OCI-LY7 (cell line): ENCODE measurements around the gene KMT2A. TPM values are rescaled to one million over a fixed set of nuclear protein-coding genes. Genes with fewer than 3 reads are reported as not detected.

Source experiments
- BruUV-seq: library from RNA; stranded (reverse); fragments of 400-500 nt; replicated peaks from 2 replicates; lab custom pipeline; 2021; lab: Mats Ljungman, UMichigan
- CTCF ChIA-PET: fragments of 300-600 bp; sonication (Branson Sonifier 250); formaldehyde crosslinking; loops from one replicate; lab custom pipeline; 2022; ENCODE audit warnings: antibody characterized with exemption; ENCODE audit not compliant: unreplicated experiment; lab: Charles Lee
- POLR2A ChIA-PET: fragments of 300-600 bp; sonication (Branson Sonifier 250); formaldehyde crosslinking; loops from one replicate; lab custom pipeline; 2022; ENCODE audit warnings: antibody characterized with exemption; lab: Charles Lee
- DNase-seq: peaks from one replicate; pipeline ENCODE4 v3.0.0-alpha.2; 2015; ENCODE audit warnings: low spot score
- H2AFZ ChIP-seq: fragments of 200-600 bp; sonication (generic), shearing (Covaris generic); 2 replicates; pipeline ENCODE4 v1.6.1; 2014; ENCODE audit warnings: mild to moderate bottlenecking, antibody characterized with exemption, low read length, moderate library complexity
- H3K27ac ChIP-seq: fragments of 200-600 bp; sonication (generic); 2 replicates; pipeline ENCODE4 v1.5.1; 2014; ENCODE audit warnings: mixed run types, low read depth, mild to moderate bottlenecking, moderate library complexity, low read length, inconsistent platforms; ENCODE audit not compliant: poor library complexity, severe bottlenecking
- H3K36me3 ChIP-seq: fragments of 200-600 bp; sonication (generic); 2 replicates; pipeline ENCODE4 v1.6.1; 2014; ENCODE audit warnings: mild to moderate bottlenecking, antibody characterized with exemption, low read length, moderate library complexity, mixed read lengths; ENCODE audit not compliant: insufficient read depth
- H3K4me1 ChIP-seq: fragments of 200-600 bp; sonication (generic); 2 replicates; pipeline ENCODE4 v1.5.1; 2014; ENCODE audit warnings: mild to moderate bottlenecking, low read length; ENCODE audit not compliant: insufficient read depth, poor library complexity, severe bottlenecking
- H3K4me2 ChIP-seq: fragments of 200-600 bp; sonication (generic); 2 replicates; pipeline ENCODE4 v1.6.1; 2014; ENCODE audit warnings: mild to moderate bottlenecking, low read length
- H3K4me3 ChIP-seq: fragments of 200-600 bp; sonication (generic); 2 replicates; pipeline ENCODE4 v1.5.1; 2014; ENCODE audit warnings: mild to moderate bottlenecking, low read depth, low read length; ENCODE audit not compliant: poor library complexity, severe bottlenecking
- H3K79me2 ChIP-seq: fragments of 200-600 bp; sonication (generic); 2 replicates; pipeline ENCODE4 v1.6.1; 2016; ENCODE audit warnings: low read depth, mild to moderate bottlenecking, low read length, moderate library complexity, mixed read lengths; ENCODE audit not compliant: insufficient read depth
- H3K9me2 ChIP-seq: fragments of 200-600 bp; sonication (generic); 2 replicates; pipeline ENCODE4 v1.6.1; 2016; ENCODE audit warnings: mild to moderate bottlenecking, low read length, mixed read lengths; ENCODE audit not compliant: insufficient read depth
- H3K9me3 ChIP-seq: fragments of 200-600 bp; sonication (generic); 2 replicates; pipeline ENCODE4 v1.6.1; 2014; ENCODE audit warnings: mild to moderate bottlenecking, mixed run types, low read length, mixed read lengths
- H4K20me1 ChIP-seq: fragments of 200-600 bp; sonication (generic); 2 replicates; pipeline ENCODE4 v1.6.1; 2014; ENCODE audit warnings: mild to moderate bottlenecking, antibody characterized with exemption, low read length, moderate library complexity, mixed read lengths; ENCODE audit not compliant: insufficient read depth
- CTCF ChIP-seq: fragments of 200-600 bp; sonication (generic); conservative IDR thresholded peaks from 2 replicates; pipeline ENCODE4 v1.5.1; 2014; ENCODE audit warnings: mild to moderate bottlenecking, antibody characterized with exemption, low read length, moderate library complexity, mixed read lengths
- EZH2phosphoT487 ChIP-seq: fragments of 200-600 bp; sonication (generic); IDR thresholded peaks from 2 replicates; pipeline ENCODE4 v1.6.1; 2018; ENCODE audit warnings: low read depth, borderline replicate concordance, mild to moderate bottlenecking, mixed run types, antibody characterized with exemption, low read length, moderate library complexity, mixed read lengths
- intact Hi-C: fragments of 100-400 bp; cut with micrococcal nuclease; formaldehyde crosslinking; loops from one replicate; pipeline ENCODE4 v1.10.0; 2022; ENCODE audit not compliant: unreplicated experiment
- total RNA-seq, 2 experiments: library from RNA; depleted of rRNA in 1 of 2; stranded (reverse); fragments of >200 nt in 1 of 2; shearing (Covaris generic) in 1 of 2; gene quantifications; 2 replicates each; pipeline ENCODE4 v1.2.3, GENCODE V29; 2014 to 2022

Gene KMT2A
- total RNA-seq, 2 experiments from 2014 or later: 55.8 to 90.0 TPM

- Histone ChIP-seq H3K4me1 (peaks cover 18% of the 10 kb centered on the region), H3K9me2 (no peaks in the 10 kb centered on the region), H4K20me1 (no peaks in the 10 kb centered on the region), H3K4me3 (no peak overlapping the region), H3K79me2 (no peaks in the 10 kb centered on the region), H3K4me2 (no peak overlapping the region), H2AFZ (no peak overlapping the region), H3K36me3 (no peaks in the 10 kb centered on the region), H3K9me3 (no peaks in the 10 kb centered on the region), H3K27ac (no peak overlapping the region)
- no TSS peak for BruUV-seq
- TF ChIP-seq CTCF: peak; percentile 39
- no peak for TF ChIP-seq EZH2phosphoT487
- ChIA-PET CTCF (no interaction called here), POLR2A (interaction anchor here (0.6 to 1.8 kb wide), 4 partner anchors 18 to 814 kb away, joined by 3 to 5 read pairs (median 4); no protein-coding TSS in a partner anchor)
- intact Hi-C loops: no loop called here
- DNase-seq: no peak
Measured at GRCh38 chr11:118430956-118431355, 5.3 kb upstream of the KMT2A start.

DNA sequence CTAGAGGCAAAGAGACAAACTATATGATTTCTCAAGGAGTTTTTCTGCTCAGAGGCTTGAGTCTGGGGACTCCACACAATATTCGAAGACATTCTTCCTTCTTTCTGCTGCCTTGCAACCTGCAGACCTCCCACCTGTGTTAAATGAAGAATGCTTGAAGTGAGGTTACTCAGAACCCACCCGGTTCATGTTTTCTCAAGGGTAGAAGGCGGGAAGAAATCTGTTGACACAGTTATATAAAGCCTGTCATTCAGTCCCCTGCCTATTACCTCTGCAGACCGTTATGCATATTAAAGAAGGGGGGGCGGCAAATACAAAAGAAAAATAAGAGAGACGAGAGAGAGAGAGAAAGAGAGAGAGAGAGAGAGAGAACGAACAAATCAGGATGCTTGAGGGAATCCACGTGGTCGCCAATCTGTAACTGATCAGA, 2.2 kb upstream of the KMT2A start:
- ChIA-PET CTCF (no interaction called here), POLR2A (interaction anchor here (0.5 to 1.1 kb wide), 4 partner anchors 24 to 1204 kb away, joined by 3 to 5 read pairs (median 3); no protein-coding TSS in a partner anchor)
- intact Hi-C loops: loop anchor here (1.0 kb wide), 1 partner anchor 54 kb away; no protein-coding TSS in a partner anchor
- TF ChIP-seq EZH2phosphoT487: no peak
- TF ChIP-seq CTCF: no peak; the same call in 1 of the 2 replicates
- Histone ChIP-seq H3K4me1 (peaks cover 20% of the 10 kb centered on the region), H3K36me3 (peaks cover 4% of the 10 kb centered on the region; the same call in 1 of the 2 replicates), H3K4me3 (peak overlapping the region; percentile 87), H2AFZ (peak overlapping the region; percentile 72; the same call in 1 of the 2 replicates), H3K27ac (peak overlapping the region; percentile 93), H3K9me2 (no peaks in the 10 kb centered on the region), H4K20me1 (peaks cover 7% of the 10 kb centered on the region; the same call in 1 of the 2 replicates), H3K4me2 (peak overlapping the region; percentile 95), H3K79me2 (peaks cover 26% of the 10 kb centered on the region), H3K9me3 (no peaks in the 10 kb centered on the region)
- BruUV-seq: no TSS peak
- peak; percentile 85 for DNase-seq
